Vagina (tissue), 2 donors: ENCODE data around the gene SLC1A4.

ENCODE experiments used
- CTCF ChIP-seq, 3 experiments: fragments of 450-650 bp in 2 of 3; fragments of 200-600 bp in 1 of 3; sonication (generic) in 1 of 3; IDR thresholded peaks; one replicate each; pipeline ENCODE4 v1.5.1; 2017 to 2019; ENCODE audit warnings: antibody characterized with exemption in 3 of 3, mild to moderate bottlenecking in 2 of 3, moderate library complexity in 2 of 3
- POLR2A ChIP-seq, 2 donors: fragments of 450-650 bp; IDR thresholded peaks; one replicate each; pipeline ENCODE4 v1.6.1; 2017; ENCODE audit warnings: antibody characterized with exemption in 2 of 2, mild to moderate bottlenecking in 2 of 2, moderate library complexity in 2 of 2

- TF ChIP-seq POLR2A (IDR thresholded peaks at IDR 0.05) (no peak), CTCF (IDR thresholded peaks at IDR 0.05) (no peak)
Observed at GRCh38 chr2:65062843-65063825, 73.9 kb downstream of the SLC1A4 start.
